ENCODE measurements around the gene TM9SF4. TPM values are rescaled to one million over a fixed set of nuclear protein-coding genes. Genes with fewer than 3 reads are reported as not detected.

TM9SF4 gene
- total RNA-seq, 2 donors from 2014 or later = 76.7 to 79.9 TPM

- intact Hi-C loops (cut with DNase I) = no loop called here
- Histone ChIP-seq H3K27me3 (no peaks in the 10 kb centered on the region), H3K27ac (no peak overlapping the region), H3K9me3 (no peaks in the 10 kb centered on the region), H3K9ac (ENCODE audit: low read depth in 2 of 2, low read length in 2 of 2) (no peak overlapping the region), H3K36me3 (no peaks in the 10 kb centered on the region), H3K4me3 (no peak overlapping the region), H3K4me1 (no peaks in the 10 kb centered on the region)
- no peak for DNase-seq
- no peak for TF ChIP-seq CTCF (IDR thresholded peaks at IDR 0.05)
These were observed 13.6 kb downstream of the TM9SF4 start for GRCh38 chr20:32123088-32123487.

DNA sequence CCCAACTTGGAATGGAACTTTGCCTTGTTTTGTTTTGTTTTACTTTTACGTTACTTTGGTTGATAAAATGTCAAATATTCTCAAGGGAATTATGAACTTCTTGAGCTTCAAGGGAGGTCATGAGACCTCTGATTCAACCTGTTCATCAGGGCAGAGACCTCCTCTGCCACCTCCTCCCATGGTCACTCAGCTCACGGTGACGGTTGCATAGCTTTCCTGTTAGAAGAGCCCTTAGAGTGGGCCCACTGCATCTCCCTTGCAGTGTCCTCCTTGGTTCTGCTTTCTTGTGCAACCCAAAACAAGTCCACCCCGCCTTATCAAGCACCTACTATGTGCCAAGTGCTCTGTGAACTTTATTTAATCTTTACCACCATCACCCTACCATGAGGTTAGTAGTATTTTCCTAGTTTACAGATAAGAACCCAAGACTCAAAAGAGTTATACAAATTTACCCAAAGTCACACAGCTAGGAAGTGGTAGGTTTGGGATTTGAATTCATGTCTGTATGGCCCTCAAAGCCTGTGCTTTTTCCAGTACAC, 15.5 kb downstream of the TM9SF4 start:
- TF ChIP-seq CTCF (IDR thresholded peaks at IDR 0.05) = no peak
- no peaks in the 10 kb centered on the region for H3K36me3 ChIP-seq
- H3K27me3 ChIP-seq = no peaks in the 10 kb centered on the region
- no peak overlapping the region for H3K4me3 ChIP-seq
- no peak for DNase-seq
- intact Hi-C loops (cut with DNase I) = no loop called here
- H3K4me1 ChIP-seq = no peaks in the 10 kb centered on the region
- H3K9me3 ChIP-seq = no peaks in the 10 kb centered on the region
- no peak overlapping the region for H3K9ac ChIP-seq (ENCODE audit: low read depth in 2 of 2, low read length in 2 of 2)
- H3K27ac ChIP-seq = no peak overlapping the region

GRCh38 chr20:32125506-32125905, 16.0 kb downstream of the TM9SF4 start:
- no peak overlapping the region for H3K9ac ChIP-seq (ENCODE audit: low read depth in 2 of 2, low read length in 2 of 2)
- H3K4me3 ChIP-seq = no peak overlapping the region
- H3K36me3 ChIP-seq = no peaks in the 10 kb centered on the region
- no peaks in the 10 kb centered on the region for H3K4me1 ChIP-seq
- no peak for DNase-seq
- intact Hi-C loops (cut with DNase I) = no loop called here
- no peak overlapping the region for H3K27ac ChIP-seq
- H3K27me3 ChIP-seq = no peaks in the 10 kb centered on the region
- TF ChIP-seq CTCF (IDR thresholded peaks at IDR 0.05) = no peak
- H3K9me3 ChIP-seq = no peaks in the 10 kb centered on the region

DNA sequence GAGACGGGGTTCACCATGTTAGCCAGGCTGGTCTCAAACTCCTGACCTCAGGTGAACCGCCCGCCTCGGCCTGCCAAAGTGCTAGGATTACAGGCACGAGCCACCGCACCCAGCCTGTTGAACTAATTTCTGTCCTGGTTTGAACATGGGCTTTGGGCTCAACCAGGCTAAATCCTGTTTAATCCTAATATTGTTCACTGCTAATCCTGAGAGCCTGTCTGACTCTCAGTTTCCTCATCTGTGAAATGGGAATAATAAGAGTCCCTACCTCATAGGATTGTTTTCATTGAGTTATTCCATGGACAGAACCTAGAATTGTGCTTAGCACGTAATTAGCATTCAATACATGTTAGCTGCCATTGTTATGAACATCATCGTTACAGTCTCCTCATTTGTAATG, 17.4 kb downstream of the TM9SF4 start:
- no peak overlapping the region for H3K27ac ChIP-seq
- no peak overlapping the region for H3K9ac ChIP-seq (ENCODE audit: low read depth in 2 of 2, low read length in 2 of 2)
- DNase-seq = no peak
- no peak overlapping the region for H3K4me3 ChIP-seq
- H3K9me3 ChIP-seq = no peaks in the 10 kb centered on the region
- no peaks in the 10 kb centered on the region for H3K36me3 ChIP-seq
- no peaks in the 10 kb centered on the region for H3K27me3 ChIP-seq
- intact Hi-C loops (cut with DNase I) = no loop called here
- TF ChIP-seq CTCF (IDR thresholded peaks at IDR 0.05) = no peak
- no peaks in the 10 kb centered on the region for H3K4me1 ChIP-seq

GRCh38 chr20:32127347-32127746, 17.8 kb downstream of the TM9SF4 start:
- no peaks in the 10 kb centered on the region for H3K27me3 ChIP-seq
- intact Hi-C loops (cut with DNase I) = no loop called here
- TF ChIP-seq CTCF (IDR thresholded peaks at IDR 0.05) = no peak
- no peaks in the 10 kb centered on the region for H3K36me3 ChIP-seq
- no peak overlapping the region for H3K27ac ChIP-seq
- no peak for DNase-seq
- no peak overlapping the region for H3K9ac ChIP-seq (ENCODE audit: low read depth in 2 of 2, low read length in 2 of 2)
- no peaks in the 10 kb centered on the region for H3K4me1 ChIP-seq
- H3K4me3 ChIP-seq = no peak overlapping the region
- no peaks in the 10 kb centered on the region for H3K9me3 ChIP-seq

Data from colonic mucosa (tissue), 4 donors.